ENCODE results near the gene PRKAR1B. TPM values are rescaled to one million over a fixed set of nuclear protein-coding genes. Genes with fewer than 3 reads are reported as not detected.

Gene PRKAR1B
- polyA plus RNA-seq, 1 of the 3 experiments (the other 2 are of a cell fraction): 63.7 TPM

GRCh38 chr7:701086-701671 lies 25.9 kb downstream of the PRKAR1B start:
- Histone ChIP-seq H3K79me2 (ENCODE audit: insufficient read depth) (no peaks in the 10 kb centered on the region), H2AFZ (ENCODE audit: low read depth) (no peak overlapping the region), H3K4me2 (no peak overlapping the region), H3K27me3 (ENCODE audit: insufficient read depth) (no peaks in the 10 kb centered on the region), H3K9me3 (peaks cover 18% of the 10 kb centered on the region), H4K20me1 (ENCODE audit: insufficient read depth) (no peaks in the 10 kb centered on the region), H3K9me2 (no peaks in the 10 kb centered on the region), H3K36me3 (replicated peaks in 1 of 2; ENCODE audit: control insufficient read depth in 1 of 2, insufficient read depth in 2 of 2, low read length in 1 of 2) (peaks cover 7 to 16% of the 10 kb centered on the region in 2 experiments), H3K9ac (no peak overlapping the region), H3F3A (replicated peaks; ENCODE audit: insufficient read depth) (peaks cover 14% of the 10 kb centered on the region), H3K27ac (ENCODE audit: low read depth in 2 of 2, low read length in 1 of 2) (no peak overlapping the region), H3K4me3 (ENCODE audit: low read depth in 2 of 2, low read length in 1 of 2) (no peak overlapping the region), H3K4me1 (ENCODE audit: control insufficient read depth in 1 of 2, insufficient read depth in 2 of 2, low read depth in 1 of 2, low read length in 1 of 2) (no peaks in the 10 kb centered on the region)
- DNase-seq: no peak
- POLR2A ChIA-PET: no interaction called here
- CTCF ChIA-PET: no interaction called here
- TF ChIP-seq ZBTB33 (IDR thresholded peaks at IDR 0.05; ENCODE audit: borderline replicate concordance, low read depth): no peak
- TF ChIP-seq CHD2 (IDR thresholded peaks at IDR 0.05; ENCODE audit: low read length, partially characterized antibody): no peak
- no peak for TF ChIP-seq SMC3 (IDR thresholded peaks at IDR 0.05; ENCODE audit: low read depth, low read length)
- TF ChIP-seq TCF12 (IDR thresholded peaks at IDR 0.05): no peak
- TF ChIP-seq RAD21 (IDR thresholded peaks at IDR 0.05; ENCODE audit: low read length): no peak
- TF ChIP-seq MAX (IDR thresholded peaks at IDR 0.05; ENCODE audit: low read depth): no peak
- TF ChIP-seq PBX3 (IDR thresholded peaks at IDR 0.05): no peak
- no peak for TF ChIP-seq GATA2 (CRISPR knock-in tag; IDR thresholded peaks at IDR 0.05)
- no peak for TF ChIP-seq MEF2A (IDR thresholded peaks at IDR 0.05; ENCODE audit: borderline replicate concordance, low read depth)
- TF ChIP-seq EZH2phosphoT487 (IDR thresholded peaks at IDR 0.05; ENCODE audit: borderline replicate concordance, low read depth): no peak
- no peak for TF ChIP-seq POLR2AphosphoS5 (IDR thresholded peaks at IDR 0.05; ENCODE audit: low read depth, low read length)
- 98% methylated on average over 4 of the region's 4 CpGs for WGBS (ENCODE audit: low lambda C conversion rate)

GRCh38 chr7:699476-700170 lies 27.5 kb downstream of the PRKAR1B start:
- H3K4me2 ChIP-seq: no peak overlapping the region
- no peaks in the 10 kb centered on the region for H3K4me1 ChIP-seq (ENCODE audit: control insufficient read depth in 1 of 2, insufficient read depth in 2 of 2, low read depth in 1 of 2, low read length in 1 of 2)
- CTCF ChIA-PET: interaction anchor here (1.6 to 1.7 kb wide), 2 partner anchors 74 to 367 kb away, joined by 3 to 6 read pairs; no protein-coding TSS in a partner anchor
- POLR2A ChIA-PET: no interaction called here
- peaks cover 18% of the 10 kb centered on the region for H3K9me3 ChIP-seq
- no peaks in the 10 kb centered on the region for H3K79me2 ChIP-seq (ENCODE audit: insufficient read depth)
- H3K27me3 ChIP-seq (ENCODE audit: insufficient read depth): no peaks in the 10 kb centered on the region
- peaks cover 11% of the 10 kb centered on the region for H3F3A ChIP-seq (replicated peaks; ENCODE audit: insufficient read depth)
- WGBS (ENCODE audit: low lambda C conversion rate): 95% methylated on average over 17 of the region's 17 CpGs
- H3K27ac ChIP-seq (ENCODE audit: low read depth in 2 of 2, low read length in 1 of 2): no peak overlapping the region
- no peaks in the 10 kb centered on the region for H3K9me2 ChIP-seq
- H3K9ac ChIP-seq: no peak overlapping the region
- H3K36me3 ChIP-seq (replicated peaks in 1 of 2; ENCODE audit: control insufficient read depth in 1 of 2, insufficient read depth in 2 of 2, low read length in 1 of 2): peaks cover 7 to 16% of the 10 kb centered on the region in 2 experiments
- no peaks in the 10 kb centered on the region for H4K20me1 ChIP-seq (ENCODE audit: insufficient read depth)
- no peak for TF ChIP-seq TAF1 (IDR thresholded peaks at IDR 0.05; ENCODE audit: borderline replicate concordance, low read depth, low read length)
- no peak for TF ChIP-seq RAD21 (IDR thresholded peaks at IDR 0.05; ENCODE audit: low read length)
- no peak for TF ChIP-seq IRF3 (IDR thresholded peaks at IDR 0.05; ENCODE audit: low read depth, low read length)
- no peak for TF ChIP-seq JUND (IDR thresholded peaks at IDR 0.05)
- no peak for TF ChIP-seq MXI1 (IDR thresholded peaks at IDR 0.05; ENCODE audit: low read depth, low read length)
- TF ChIP-seq FOXM1 (IDR thresholded peaks at IDR 0.05; ENCODE audit: low read depth): no peak
- TF ChIP-seq ELF1 (IDR thresholded peaks at IDR 0.05): no peak
- TF ChIP-seq EP300 (IDR thresholded peaks at IDR 0.05; ENCODE audit: borderline replicate concordance in 1 of 2, low read depth in 1 of 2, low read length in 1 of 2): no peak
- TF ChIP-seq CTCF (IDR thresholded peaks at IDR 0.05): no peak
- TF ChIP-seq MAX (IDR thresholded peaks at IDR 0.05; ENCODE audit: low read depth): no peak
- no peak overlapping the region for H3K4me3 ChIP-seq (ENCODE audit: low read depth in 2 of 2, low read length in 1 of 2)
- DNase-seq: no peak
- no peak overlapping the region for H2AFZ ChIP-seq (ENCODE audit: low read depth)
